ENCODE data around the gene STXBP5. TPM values are rescaled to one million over a fixed set of nuclear protein-coding genes. Genes with fewer than 3 reads are reported as not detected.
A peak's percentile ranks its signal among the peaks of the same experiment; 100 is the strongest.

The STXBP5 gene
- total and polyA plus RNA-seq, 9 of the 15 experiments (the other 6 are each of a cell fraction or from before 2014, with no cell fraction given) = 23.3 to 172 (median 71.5) TPM

DNA sequence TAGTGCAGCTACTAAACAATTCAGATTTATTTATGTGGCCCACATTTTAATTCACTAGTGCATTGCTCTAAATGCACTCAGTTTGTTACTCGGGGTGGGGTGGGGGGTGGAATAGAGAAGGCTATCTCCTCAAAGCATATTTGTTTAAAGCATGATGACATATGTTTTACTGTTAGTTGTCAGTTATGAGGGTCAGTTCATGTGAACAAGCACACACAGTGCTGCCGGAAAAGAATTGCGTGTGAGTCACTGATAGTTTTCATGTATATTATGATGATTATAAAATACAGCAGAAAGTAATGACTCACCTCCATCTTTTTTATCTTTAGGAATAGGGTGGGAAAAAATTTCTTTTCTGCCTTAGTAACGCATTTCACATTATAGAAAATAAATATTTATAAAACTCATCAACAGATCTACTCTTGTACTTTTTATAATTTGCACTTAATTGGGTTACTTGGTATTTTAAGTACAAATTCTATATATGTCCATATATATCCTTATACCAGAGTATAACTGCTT lies 42.2 kb upstream of the STXBP5 start (continued):
- TF ChIP-seq PURB (CRISPR knock-in tag; IDR thresholded peaks at IDR 0.05; ENCODE audit: low read depth) = no peak
- TF ChIP-seq MAFK (IDR thresholded peaks at IDR 0.05; ENCODE audit: low read length) = peak; percentile 44; the same call in 1 of the 2 replicates
- TF ChIP-seq, protein P1, sequence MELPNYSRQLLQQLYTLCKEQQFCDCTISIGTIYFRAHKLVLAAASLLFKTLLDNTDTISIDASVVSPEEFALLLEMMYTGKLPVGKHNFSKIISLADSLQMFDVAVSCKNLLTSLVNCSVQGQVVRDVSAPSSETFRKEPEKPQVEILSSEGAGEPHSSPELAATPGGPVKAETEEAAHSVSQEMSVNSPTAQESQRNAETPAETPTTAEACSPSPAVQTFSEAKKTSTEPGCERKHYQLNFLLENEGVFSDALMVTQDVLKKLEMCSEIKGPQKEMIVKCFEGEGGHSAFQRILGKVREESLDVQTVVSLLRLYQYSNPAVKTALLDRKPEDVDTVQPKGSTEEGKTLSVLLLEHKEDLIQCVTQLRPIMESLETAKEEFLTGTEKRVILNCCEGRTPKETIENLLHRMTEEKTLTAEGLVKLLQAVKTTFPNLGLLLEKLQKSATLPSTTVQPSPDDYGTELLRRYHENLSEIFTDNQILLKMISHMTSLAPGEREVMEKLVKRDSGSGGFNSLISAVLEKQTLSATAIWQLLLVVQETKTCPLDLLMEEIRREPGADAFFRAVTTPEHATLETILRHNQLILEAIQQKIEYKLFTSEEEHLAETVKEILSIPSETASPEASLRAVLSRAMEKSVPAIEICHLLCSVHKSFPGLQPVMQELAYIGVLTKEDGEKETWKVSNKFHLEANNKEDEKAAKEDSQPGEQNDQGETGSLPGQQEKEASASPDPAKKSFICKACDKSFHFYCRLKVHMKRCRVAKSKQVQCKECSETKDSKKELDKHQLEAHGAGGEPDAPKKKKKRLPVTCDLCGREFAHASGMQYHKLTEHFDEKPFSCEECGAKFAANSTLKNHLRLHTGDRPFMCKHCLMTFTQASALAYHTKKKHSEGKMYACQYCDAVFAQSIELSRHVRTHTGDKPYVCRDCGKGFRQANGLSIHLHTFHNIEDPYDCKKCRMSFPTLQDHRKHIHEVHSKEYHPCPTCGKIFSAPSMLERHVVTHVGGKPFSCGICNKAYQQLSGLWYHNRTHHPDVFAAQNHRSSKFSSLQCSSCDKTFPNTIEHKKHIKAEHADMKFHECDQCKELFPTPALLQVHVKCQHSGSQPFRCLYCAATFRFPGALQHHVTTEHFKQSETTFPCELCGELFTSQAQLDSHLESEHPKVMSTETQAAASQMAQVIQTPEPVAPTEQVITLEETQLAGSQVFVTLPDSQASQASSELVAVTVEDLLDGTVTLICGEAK (IDR thresholded peaks at IDR 0.05) = peak; percentile 42; the same call in 1 of the 2 replicates
- TF ChIP-seq, protein P1 (CRISPR knock-in tag; IDR thresholded peaks at IDR 0.05) = no peak
- peak in 1 of 2 experiments; percentile 54; a peak in 1 of 3 replicates for TF ChIP-seq CBX3 (IDR thresholded peaks at IDR 0.05; ENCODE audit: borderline replicate concordance in 1 of 2, low read length in 2 of 2)
- TF ChIP-seq, protein P2, sequence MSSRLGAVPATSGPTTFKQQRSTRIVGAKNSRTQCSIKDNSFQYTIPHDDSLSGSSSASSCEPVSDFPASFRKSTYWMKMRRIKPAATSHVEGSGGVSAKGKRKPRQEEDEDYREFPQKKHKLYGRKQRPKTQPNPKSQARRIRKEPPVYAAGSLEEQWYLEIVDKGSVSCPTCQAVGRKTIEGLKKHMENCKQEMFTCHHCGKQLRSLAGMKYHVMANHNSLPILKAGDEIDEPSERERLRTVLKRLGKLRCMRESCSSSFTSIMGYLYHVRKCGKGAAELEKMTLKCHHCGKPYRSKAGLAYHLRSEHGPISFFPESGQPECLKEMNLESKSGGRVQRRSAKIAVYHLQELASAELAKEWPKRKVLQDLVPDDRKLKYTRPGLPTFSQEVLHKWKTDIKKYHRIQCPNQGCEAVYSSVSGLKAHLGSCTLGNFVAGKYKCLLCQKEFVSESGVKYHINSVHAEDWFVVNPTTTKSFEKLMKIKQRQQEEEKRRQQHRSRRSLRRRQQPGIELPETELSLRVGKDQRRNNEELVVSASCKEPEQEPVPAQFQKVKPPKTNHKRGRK (tag; IDR thresholded peaks at IDR 0.05) = no peak
- TF ChIP-seq CBX1 (IDR thresholded peaks at IDR 0.05; ENCODE audit: low read depth) = no peak
- TF ChIP-seq FOXA1 (IDR thresholded peaks at IDR 0.05; ENCODE audit: borderline replicate concordance) = no peak
- no peak for TF ChIP-seq ZNF175 (CRISPR knock-in tag; IDR thresholded peaks at IDR 0.05; ENCODE audit: low read depth)
- no peak for TF ChIP-seq RHOXF2B (CRISPR knock-in tag; conservative IDR thresholded peaks at IDR 0.05)
- no peak for TF ChIP-seq SREBF1 (IDR thresholded peaks at IDR 0.05; ENCODE audit: borderline replicate concordance, low read depth, low read length)
- TF ChIP-seq, protein P3, sequence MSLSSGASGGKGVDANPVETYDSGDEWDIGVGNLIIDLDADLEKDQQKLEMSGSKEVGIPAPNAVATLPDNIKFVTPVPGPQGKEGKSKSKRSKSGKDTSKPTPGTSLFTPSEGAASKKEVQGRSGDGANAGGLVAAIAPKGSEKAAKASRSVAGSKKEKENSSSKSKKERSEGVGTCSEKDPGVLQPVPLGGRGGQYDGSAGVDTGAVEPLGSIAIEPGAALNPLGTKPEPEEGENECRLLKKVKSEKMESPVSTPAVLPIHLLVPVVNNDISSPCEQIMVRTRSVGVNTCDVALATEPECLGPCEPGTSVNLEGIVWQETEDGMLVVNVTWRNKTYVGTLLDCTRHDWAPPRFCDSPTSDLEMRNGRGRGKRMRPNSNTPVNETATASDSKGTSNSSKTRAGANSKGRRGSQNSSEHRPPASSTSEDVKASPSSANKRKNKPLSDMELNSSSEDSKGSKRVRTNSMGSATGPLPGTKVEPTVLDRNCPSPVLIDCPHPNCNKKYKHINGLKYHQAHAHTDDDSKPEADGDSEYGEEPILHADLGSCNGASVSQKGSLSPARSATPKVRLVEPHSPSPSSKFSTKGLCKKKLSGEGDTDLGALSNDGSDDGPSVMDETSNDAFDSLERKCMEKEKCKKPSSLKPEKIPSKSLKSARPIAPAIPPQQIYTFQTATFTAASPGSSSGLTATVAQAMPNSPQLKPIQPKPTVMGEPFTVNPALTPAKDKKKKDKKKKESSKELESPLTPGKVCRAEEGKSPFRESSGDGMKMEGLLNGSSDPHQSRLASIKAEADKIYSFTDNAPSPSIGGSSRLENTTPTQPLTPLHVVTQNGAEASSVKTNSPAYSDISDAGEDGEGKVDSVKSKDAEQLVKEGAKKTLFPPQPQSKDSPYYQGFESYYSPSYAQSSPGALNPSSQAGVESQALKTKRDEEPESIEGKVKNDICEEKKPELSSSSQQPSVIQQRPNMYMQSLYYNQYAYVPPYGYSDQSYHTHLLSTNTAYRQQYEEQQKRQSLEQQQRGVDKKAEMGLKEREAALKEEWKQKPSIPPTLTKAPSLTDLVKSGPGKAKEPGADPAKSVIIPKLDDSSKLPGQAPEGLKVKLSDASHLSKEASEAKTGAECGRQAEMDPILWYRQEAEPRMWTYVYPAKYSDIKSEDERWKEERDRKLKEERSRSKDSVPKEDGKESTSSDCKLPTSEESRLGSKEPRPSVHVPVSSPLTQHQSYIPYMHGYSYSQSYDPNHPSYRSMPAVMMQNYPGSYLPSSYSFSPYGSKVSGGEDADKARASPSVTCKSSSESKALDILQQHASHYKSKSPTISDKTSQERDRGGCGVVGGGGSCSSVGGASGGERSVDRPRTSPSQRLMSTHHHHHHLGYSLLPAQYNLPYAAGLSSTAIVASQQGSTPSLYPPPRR (CRISPR knock-in tag; IDR thresholded peaks at IDR 0.05; ENCODE audit: borderline replicate concordance) = no peak

Data from K562 (cell line).